ENCODE measurements around the gene TLCD1.
"Not testable (repeated sequence)": the region's sequence is repeated elsewhere in the genome, so short reads cannot be mapped to it uniquely, and the experiment has no call there.

The TLCD1 gene

GRCh38 chr17:28723836-28724499 lies 2.1 kb downstream of the TLCD1 start:
- not testable (repeated sequence) for H3K4me3 ChIP-seq (ENCODE audit: low read depth in 1 of 2, low read length in 2 of 2); H3K9me3 ChIP-seq (ENCODE audit: low read length); H3K27ac ChIP-seq (ENCODE audit: low read depth, low read length); H3K27me3 ChIP-seq (ENCODE audit: control insufficient read depth in 1 of 2, insufficient read depth in 2 of 2, low read length in 2 of 2); H3K9ac ChIP-seq (ENCODE audit: low read length)
- H3K4me1 ChIP-seq (ENCODE audit: insufficient read depth, low read length) = peaks cover 26% of the 10 kb centered on the region
- H3K36me3 ChIP-seq (ENCODE audit: insufficient read depth, low read length) = peaks cover 37% of the 10 kb centered on the region

GRCh38 chr17:28723159-28723835 lies 2.7 kb downstream of the TLCD1 start:
- no peak overlapping the region for H3K27ac ChIP-seq (ENCODE audit: low read depth, low read length)
- no peak overlapping the region for H3K4me3 ChIP-seq (ENCODE audit: low read depth in 1 of 2, low read length in 2 of 2)
- no peak overlapping the region for H3K9ac ChIP-seq (ENCODE audit: low read length)
- no peaks in the 10 kb centered on the region for H3K9me3 ChIP-seq (ENCODE audit: low read length)
- H3K36me3 ChIP-seq (ENCODE audit: insufficient read depth, low read length) = peaks cover 37% of the 10 kb centered on the region
- peaks cover 0 to 6% of the 10 kb centered on the region in 2 donors for H3K27me3 ChIP-seq (ENCODE audit: control insufficient read depth in 1 of 2, insufficient read depth in 2 of 2, low read length in 2 of 2)
- peaks cover 32% of the 10 kb centered on the region for H3K4me1 ChIP-seq (ENCODE audit: insufficient read depth, low read length)

GRCh38 chr17:28722417-28723158 lies 3.4 kb downstream of the TLCD1 start:
- H3K36me3 ChIP-seq (ENCODE audit: insufficient read depth, low read length) = peaks cover 37% of the 10 kb centered on the region
- H3K27me3 ChIP-seq (ENCODE audit: control insufficient read depth in 1 of 2, insufficient read depth in 2 of 2, low read length in 2 of 2) = peaks cover 0 to 6% of the 10 kb centered on the region in 2 donors
- H3K27ac ChIP-seq (ENCODE audit: low read depth, low read length) = no peak overlapping the region
- no peaks in the 10 kb centered on the region for H3K9me3 ChIP-seq (ENCODE audit: low read length)
- no peak overlapping the region for H3K4me3 ChIP-seq (ENCODE audit: low read depth in 1 of 2, low read length in 2 of 2)
- H3K9ac ChIP-seq (ENCODE audit: low read length) = no peak overlapping the region
- peaks cover 34% of the 10 kb centered on the region for H3K4me1 ChIP-seq (ENCODE audit: insufficient read depth, low read length)

- H3K4me3 ChIP-seq (ENCODE audit: low read depth in 1 of 2, low read length in 2 of 2) = peak overlapping the region; percentile 94 to 95
- H3K27me3 ChIP-seq (ENCODE audit: control insufficient read depth in 1 of 2, insufficient read depth in 2 of 2, low read length in 2 of 2); H3K9me3 ChIP-seq (ENCODE audit: low read length): not testable (repeated sequence)
- H3K9ac ChIP-seq (ENCODE audit: low read length) = peak overlapping the region; percentile 93
- peaks cover 39% of the 10 kb centered on the region for H3K36me3 ChIP-seq (ENCODE audit: insufficient read depth, low read length)
- H3K4me1 ChIP-seq (ENCODE audit: insufficient read depth, low read length) = peaks cover 38% of the 10 kb centered on the region
- peak overlapping the region; percentile 10 for H3K27ac ChIP-seq (ENCODE audit: low read depth, low read length)
Observed at GRCh38 chr17:28720997-28721329, 5.1 kb downstream of the TLCD1 start.

GRCh38 chr17:28720247-28720996 lies 5.6 kb downstream of the TLCD1 start:
- Histone ChIP-seq H3K9ac (ENCODE audit: low read length) (peak overlapping the region; percentile 93), H3K36me3 (ENCODE audit: insufficient read depth, low read length) (peaks cover 44% of the 10 kb centered on the region), H3K4me3 (ENCODE audit: low read depth in 1 of 2, low read length in 2 of 2) (peak overlapping the region; percentile 94 to 95), H3K4me1 (ENCODE audit: insufficient read depth, low read length) (peaks cover 37% of the 10 kb centered on the region), H3K27me3 (ENCODE audit: control insufficient read depth in 1 of 2, insufficient read depth in 2 of 2, low read length in 2 of 2) (peaks cover 0 to 1% of the 10 kb centered on the region in 2 donors), H3K27ac (ENCODE audit: low read depth, low read length) (peak overlapping the region; percentile 91), H3K9me3 (ENCODE audit: low read length) (no peaks in the 10 kb centered on the region)

- Histone ChIP-seq H3K4me3 (ENCODE audit: low read depth in 1 of 2, low read length in 2 of 2) (peak overlapping the region; percentile 36 to 95), H3K27ac (ENCODE audit: low read depth, low read length) (peak overlapping the region; percentile 91), H3K9me3 (ENCODE audit: low read length) (no peaks in the 10 kb centered on the region), H3K27me3 (ENCODE audit: control insufficient read depth in 1 of 2, insufficient read depth in 2 of 2, low read length in 2 of 2) (no peaks in the 10 kb centered on the region), H3K36me3 (ENCODE audit: insufficient read depth, low read length) (peaks cover 46% of the 10 kb centered on the region), H3K9ac (ENCODE audit: low read length) (peak overlapping the region; percentile 93), H3K4me1 (ENCODE audit: insufficient read depth, low read length) (peaks cover 34% of the 10 kb centered on the region)
Observed at GRCh38 chr17:28719021-28719433, 7.0 kb downstream of the TLCD1 start.

GRCh38 chr17:28718333-28719020 lies 7.6 kb downstream of the TLCD1 start:
- Histone ChIP-seq H3K27ac (ENCODE audit: low read depth, low read length) (peak overlapping the region; percentile 99), H3K4me1 (ENCODE audit: insufficient read depth, low read length) (peaks cover 34% of the 10 kb centered on the region), H3K27me3 (ENCODE audit: control insufficient read depth in 1 of 2, insufficient read depth in 2 of 2, low read length in 2 of 2) (no peaks in the 10 kb centered on the region), H3K36me3 (ENCODE audit: insufficient read depth, low read length) (peaks cover 42% of the 10 kb centered on the region), H3K4me3 (ENCODE audit: low read depth in 1 of 2, low read length in 2 of 2) (peak overlapping the region; percentile 68 to 71), H3K9ac (ENCODE audit: low read length) (peak overlapping the region; percentile 71), H3K9me3 (ENCODE audit: low read length) (no peaks in the 10 kb centered on the region)

- Histone ChIP-seq H3K27me3 (ENCODE audit: control insufficient read depth in 1 of 2, insufficient read depth in 2 of 2, low read length in 2 of 2) (no peaks in the 10 kb centered on the region), H3K36me3 (ENCODE audit: insufficient read depth, low read length) (peaks cover 34% of the 10 kb centered on the region), H3K4me1 (ENCODE audit: insufficient read depth, low read length) (peaks cover 34% of the 10 kb centered on the region), H3K9me3 (ENCODE audit: low read length) (no peaks in the 10 kb centered on the region), H3K9ac (ENCODE audit: low read length) (peak within 1 kb of the TSS; percentile 88), H3K27ac (ENCODE audit: low read depth, low read length) (peak within 1 kb of the TSS; percentile 99), H3K4me3 (ENCODE audit: low read depth in 1 of 2, low read length in 2 of 2) (peak within 1 kb of the TSS; percentile 71 to 87)
Observed at GRCh38 chr17:28717578-28718332, 8.3 kb downstream of the TLCD1 start, which contains the start of gene RAB34. Gene RAB34, minus strand, starts transcription at chr17:28717868. Its CDS starts 602 bp downstream, at chr17:28717266.

GRCh38 chr17:28716740-28717577 lies 9.1 kb downstream of the TLCD1 start:
- peaks cover 40% of the 10 kb centered on the region for H3K4me1 ChIP-seq (ENCODE audit: insufficient read depth, low read length)
- H3K9ac ChIP-seq (ENCODE audit: low read length) = peak overlapping the region; percentile 88
- H3K9me3 ChIP-seq (ENCODE audit: low read length) = no peaks in the 10 kb centered on the region
- H3K27me3 ChIP-seq (ENCODE audit: control insufficient read depth in 1 of 2, insufficient read depth in 2 of 2, low read length in 2 of 2) = no peaks in the 10 kb centered on the region
- peaks cover 27% of the 10 kb centered on the region for H3K36me3 ChIP-seq (ENCODE audit: insufficient read depth, low read length)
- H3K27ac ChIP-seq (ENCODE audit: low read depth, low read length) = peak overlapping the region; percentile 95
- peak overlapping the region; percentile 71 to 87 for H3K4me3 ChIP-seq (ENCODE audit: low read depth in 1 of 2, low read length in 2 of 2)
